Calu3 (cell line): ENCODE data around the gene CEP250. TPM values are rescaled to one million over a fixed set of nuclear protein-coding genes. Genes with fewer than 3 reads are reported as not detected.
A peak's percentile ranks its signal among the peaks of the same experiment; 100 is the strongest.
"Not testable (repeated sequence)": the region's sequence is repeated elsewhere in the genome, so short reads cannot be mapped to it uniquely, and the experiment has no call there.

ENCODE experiments used
- BruUV-seq: library from RNA; stranded (reverse); fragments of 400-500 nt; replicated peaks from 2 replicates; lab custom pipeline; 2021; lab: Mats Ljungman, UMichigan
- CTCF ChIA-PET: fragments of 300-600 bp; sonication (Branson Sonifier 250); formaldehyde crosslinking; loops from one replicate; lab custom pipeline; 2022; ENCODE audit warnings: antibody characterized with exemption; lab: Charles Lee
- DNase-seq: peaks from one replicate; pipeline ENCODE4 v3.0.0; 2022
- H3K27ac Mint-ChIP-seq: one replicate; pipeline ENCODE4 v1.8.0; 2022; ENCODE audit warnings: mixed read lengths; ENCODE audit not compliant: unreplicated experiment
- H3K27me3 Mint-ChIP-seq: one replicate; pipeline ENCODE4 v1.8.0; 2022; ENCODE audit warnings: mixed read lengths; ENCODE audit not compliant: unreplicated experiment
- H3K36me3 Mint-ChIP-seq: one replicate; pipeline ENCODE4 v1.8.0; 2022; ENCODE audit warnings: mild to moderate bottlenecking, moderate library complexity, mixed read lengths; ENCODE audit not compliant: insufficient read depth, unreplicated experiment
- H3K4me1 Mint-ChIP-seq: one replicate; pipeline ENCODE4 v1.8.0; 2022; ENCODE audit warnings: mild to moderate bottlenecking, low read depth, mixed read lengths; ENCODE audit not compliant: unreplicated experiment
- H3K4me3 Mint-ChIP-seq: one replicate; pipeline ENCODE4 v1.8.0; 2022; ENCODE audit warnings: mild to moderate bottlenecking, low read depth, moderate library complexity, mixed read lengths; ENCODE audit not compliant: unreplicated experiment
- H3K9me3 Mint-ChIP-seq: one replicate; pipeline ENCODE4 v1.8.0; 2022; ENCODE audit warnings: low read depth, mixed read lengths; ENCODE audit not compliant: unreplicated experiment
- intact Hi-C: fragments of 100-400 bp; cut with micrococcal nuclease; formaldehyde crosslinking; loops from one replicate; pipeline ENCODE4 v1.10.0; 2022; ENCODE audit not compliant: unreplicated experiment
- total RNA-seq: library from RNA; stranded (reverse); gene quantifications from 2 replicates; pipeline ENCODE4 v1.2.3, GENCODE V29; 2022
- TF ChIP-seq, protein P1 (sequence below): fragments of 200-600 bp; IDR thresholded peaks from one replicate; pipeline ENCODE4 v1.8.0; 2022; ENCODE audit warnings: antibody characterized with exemption; ENCODE audit not compliant: unreplicated experiment

Gene CEP250
- total RNA-seq, 1 experiment from 2014 or later, result 61.0 TPM

DNA sequence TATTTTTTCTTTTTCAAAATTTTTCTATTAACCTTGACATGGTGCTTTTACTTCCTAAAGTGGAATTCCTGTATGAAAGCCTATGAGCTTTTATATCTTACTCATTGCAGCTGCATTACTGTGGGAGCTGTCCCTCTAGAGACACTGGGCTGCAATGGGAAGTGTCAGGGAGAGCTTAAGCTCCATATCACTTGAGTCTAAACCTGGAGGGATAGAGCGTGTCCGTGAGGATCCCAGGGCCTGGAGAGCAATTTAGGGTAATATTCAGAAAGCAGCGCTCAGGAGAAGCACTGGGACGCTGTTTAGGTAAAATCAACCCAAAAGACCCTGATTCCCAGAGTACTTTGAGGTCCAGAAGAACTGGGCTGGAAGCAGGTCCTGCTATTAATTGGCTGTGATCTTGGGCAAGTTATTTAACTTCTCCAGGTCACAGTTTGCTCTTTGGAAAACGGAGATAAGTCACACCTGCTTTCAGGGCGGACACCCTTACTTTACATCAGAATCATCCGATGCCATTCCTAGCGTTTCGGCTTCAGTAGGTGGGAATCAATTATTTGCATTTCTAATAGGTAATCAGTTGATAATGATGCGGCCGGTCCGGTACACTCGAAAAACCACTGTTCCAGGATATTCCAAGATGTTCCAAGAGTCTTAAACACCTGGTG, 85.9 kb downstream of the CEP250 start:
- Mint-ChIP-seq H3K4me1 (peaks cover 18% of the 10 kb centered on the region), H3K4me3 (peak overlapping the region; percentile 85), H3K36me3 (peaks cover 34% of the 10 kb centered on the region), H3K9me3 (no peaks in the 10 kb centered on the region), H3K27ac (peak overlapping the region; percentile 83), H3K27me3 (no peaks in the 10 kb centered on the region)
- BruUV-seq, result TSS peak; percentile 90
- intact Hi-C loops, result no loop called here
- TF ChIP-seq, protein P1, sequence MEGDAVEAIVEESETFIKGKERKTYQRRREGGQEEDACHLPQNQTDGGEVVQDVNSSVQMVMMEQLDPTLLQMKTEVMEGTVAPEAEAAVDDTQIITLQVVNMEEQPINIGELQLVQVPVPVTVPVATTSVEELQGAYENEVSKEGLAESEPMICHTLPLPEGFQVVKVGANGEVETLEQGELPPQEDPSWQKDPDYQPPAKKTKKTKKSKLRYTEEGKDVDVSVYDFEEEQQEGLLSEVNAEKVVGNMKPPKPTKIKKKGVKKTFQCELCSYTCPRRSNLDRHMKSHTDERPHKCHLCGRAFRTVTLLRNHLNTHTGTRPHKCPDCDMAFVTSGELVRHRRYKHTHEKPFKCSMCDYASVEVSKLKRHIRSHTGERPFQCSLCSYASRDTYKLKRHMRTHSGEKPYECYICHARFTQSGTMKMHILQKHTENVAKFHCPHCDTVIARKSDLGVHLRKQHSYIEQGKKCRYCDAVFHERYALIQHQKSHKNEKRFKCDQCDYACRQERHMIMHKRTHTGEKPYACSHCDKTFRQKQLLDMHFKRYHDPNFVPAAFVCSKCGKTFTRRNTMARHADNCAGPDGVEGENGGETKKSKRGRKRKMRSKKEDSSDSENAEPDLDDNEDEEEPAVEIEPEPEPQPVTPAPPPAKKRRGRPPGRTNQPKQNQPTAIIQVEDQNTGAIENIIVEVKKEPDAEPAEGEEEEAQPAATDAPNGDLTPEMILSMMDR, result no peak
- no peak for DNase-seq
- CTCF ChIA-PET, result interaction anchor here (1.0 to 2.0 kb wide), 5 partner anchors 11 to 413 kb away, joined by 3 to 6 read pairs (median 4); partner anchors contain the start of genes RBM39, SCAND1 and SPAG4

DNA sequence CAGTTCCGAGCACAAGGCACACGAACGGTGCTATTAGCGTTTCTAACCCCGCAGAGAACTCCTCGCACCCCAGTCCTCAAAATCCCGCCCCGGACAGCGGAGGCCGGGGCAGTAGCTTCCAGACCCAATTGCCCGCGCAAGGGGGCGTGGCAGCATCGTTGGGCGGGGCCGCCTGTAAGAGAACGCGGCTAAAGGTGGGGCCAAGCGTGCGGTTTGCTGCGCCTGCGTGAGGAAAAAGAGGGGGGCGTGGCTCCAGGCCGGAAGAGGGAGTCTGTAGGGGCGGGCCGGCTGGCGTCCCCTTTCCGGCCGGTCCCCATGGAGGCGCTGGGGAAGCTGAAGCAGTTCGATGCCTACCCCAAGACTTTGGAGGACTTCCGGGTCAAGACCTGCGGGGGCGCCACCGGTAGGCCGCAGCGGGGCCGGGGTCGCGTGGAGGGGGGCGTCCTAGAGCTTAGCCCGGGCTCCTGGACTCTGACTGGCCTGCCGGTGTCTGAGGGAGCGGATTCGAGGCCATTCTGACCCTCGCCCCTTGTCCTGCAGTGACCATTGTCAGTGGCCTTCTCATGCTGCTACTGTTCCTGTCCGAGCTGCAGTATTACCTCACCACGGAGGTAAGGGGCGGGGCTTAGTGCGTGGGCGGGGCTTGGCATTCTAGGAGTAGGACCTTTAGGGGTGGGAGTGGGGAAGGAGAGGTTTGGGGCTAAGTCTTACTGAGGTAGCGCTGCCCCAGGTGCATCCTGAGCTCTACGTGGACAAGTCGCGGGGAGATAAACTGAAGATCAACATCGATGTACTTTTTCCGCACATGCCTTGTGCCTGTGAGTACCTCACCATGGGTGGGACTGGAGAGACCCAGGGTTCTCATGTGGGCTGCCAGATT, 86.6 kb downstream of the CEP250 start, which contains the start of gene ERGIC3:
Gene ERGIC3 (plus strand): TSS at position 296 of the 880 bp plus-strand sequence. CDS start 20 bp downstream, at position 316.
- peaks cover 34% of the 10 kb centered on the region for H3K36me3 Mint-ChIP-seq
- TF ChIP-seq, protein P1, result no peak
- no TSS peak for BruUV-seq
- no peaks in the 10 kb centered on the region for H3K27me3 Mint-ChIP-seq
- peak within 1 kb of the TSS; percentile 85 for H3K4me3 Mint-ChIP-seq
- CTCF ChIA-PET, result interaction anchor here (0.6 to 2.0 kb wide), 6 partner anchors 10 to 412 kb away, joined by 3 to 6 read pairs (median 4); partner anchors contain the start of genes RBM39, SCAND1 and SPAG4
- H3K27ac Mint-ChIP-seq, result peak within 1 kb of the TSS; percentile 83
- peak; percentile 100 for DNase-seq
- H3K9me3 Mint-ChIP-seq, result no peaks in the 10 kb centered on the region
- peaks cover 18% of the 10 kb centered on the region for H3K4me1 Mint-ChIP-seq
- intact Hi-C loops, result no loop called here

DNA sequence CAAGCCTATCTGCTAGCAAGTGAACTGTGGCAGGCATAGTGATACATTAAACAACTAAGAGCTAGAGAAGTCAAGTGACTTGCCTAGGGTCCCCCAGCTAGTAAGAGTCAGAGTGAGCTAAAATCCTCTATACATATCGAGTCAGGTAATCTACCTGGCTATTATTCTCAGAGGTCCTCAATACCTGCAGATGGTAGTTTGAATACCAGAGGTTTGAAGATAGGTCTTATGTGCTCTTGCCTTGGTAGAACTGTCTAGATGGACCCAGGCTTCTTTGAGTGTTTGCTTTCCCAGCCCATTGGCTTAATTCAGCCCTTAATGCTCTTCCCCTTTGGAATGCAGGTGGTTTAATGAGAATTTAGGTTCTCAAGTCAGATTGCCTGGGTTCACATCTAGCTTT, 87.6 kb downstream of the CEP250 start:
- CTCF ChIA-PET, result interaction anchor here (0.5 to 2.0 kb wide), 3 partner anchors 9 to 159 kb away, joined by 4 to 5 read pairs (median 4); no protein-coding TSS in a partner anchor
- Mint-ChIP-seq H3K4me1 (peaks cover 18% of the 10 kb centered on the region), H3K36me3 (peaks cover 34% of the 10 kb centered on the region), H3K27me3 (no peaks in the 10 kb centered on the region), H3K27ac (no peak overlapping the region), H3K9me3 (no peaks in the 10 kb centered on the region), H3K4me3 (peak overlapping the region; percentile 85)
- no TSS peak for BruUV-seq
- TF ChIP-seq, protein P1, result no peak
- no peak for DNase-seq
- intact Hi-C loops, result no loop called here

DNA sequence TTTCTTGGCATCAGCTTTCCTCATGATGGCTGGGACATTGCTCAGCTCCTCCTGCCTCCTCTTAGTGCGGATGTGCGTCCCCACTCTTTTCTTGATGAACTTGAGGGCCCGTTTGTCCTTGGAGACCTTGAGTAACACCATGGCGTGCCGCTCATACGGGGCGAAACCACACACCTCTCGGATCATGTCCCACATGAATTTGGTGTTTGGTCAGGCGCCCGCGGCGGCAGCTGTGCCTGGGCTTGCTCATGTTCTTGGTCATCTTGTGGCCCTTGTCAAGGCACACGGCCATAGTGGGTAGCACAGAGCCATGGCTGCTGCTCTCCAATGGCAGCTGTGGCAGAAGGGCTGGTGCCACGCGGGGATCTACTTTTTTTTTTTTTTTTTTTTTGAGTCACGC, 89.0 kb downstream of the CEP250 start:
- CTCF ChIA-PET, result interaction anchor here (0.5 kb wide), 1 partner anchor 302 kb away, joined by 3 read pairs; no protein-coding TSS in a partner anchor
- Mint-ChIP-seq H3K36me3 (peaks cover 32% of the 10 kb centered on the region), H3K27ac (no peak overlapping the region), H3K4me1 (peaks cover 18% of the 10 kb centered on the region), H3K9me3 (no peaks in the 10 kb centered on the region), H3K4me3 (no peak overlapping the region), H3K27me3 (no peaks in the 10 kb centered on the region)
- TF ChIP-seq, protein P1, result no peak
- no peak for DNase-seq
- no TSS peak for BruUV-seq
- intact Hi-C loops, result no loop called here

DNA sequence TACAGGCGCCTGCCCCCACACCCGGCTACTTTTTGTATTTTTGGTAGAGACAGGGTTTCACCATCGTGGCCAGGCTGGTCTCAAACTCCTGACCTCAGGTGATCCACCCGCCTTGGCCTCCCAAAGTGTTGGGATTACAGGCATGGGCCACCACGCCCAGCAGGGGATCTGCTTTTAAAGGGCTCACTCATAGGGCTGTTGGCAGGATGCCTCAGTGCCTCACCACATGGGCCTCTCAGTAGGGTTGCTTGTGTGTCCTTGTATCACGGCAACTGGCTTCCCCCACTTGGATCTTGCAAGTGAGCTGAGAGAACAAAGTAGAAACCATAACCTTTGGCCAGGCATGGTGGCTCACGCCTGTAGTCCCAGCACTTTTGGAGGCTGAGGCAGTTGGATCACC, 89.5 kb downstream of the CEP250 start:
- intact Hi-C loops, DNase-seq, H3K9me3 Mint-ChIP-seq, BruUV-seq, H3K4me3 Mint-ChIP-seq, H3K27me3 Mint-ChIP-seq, H3K27ac Mint-ChIP-seq: not testable (repeated sequence)
- Mint-ChIP-seq H3K36me3 (peaks cover 31% of the 10 kb centered on the region), H3K4me1 (peaks cover 13% of the 10 kb centered on the region)
- CTCF ChIA-PET, result interaction anchor here (0.5 kb wide), 1 partner anchor 302 kb away, joined by 3 read pairs; no protein-coding TSS in a partner anchor
